ENCODE measurements around the gene CCDC146.

CCDC146 gene

DNA sequence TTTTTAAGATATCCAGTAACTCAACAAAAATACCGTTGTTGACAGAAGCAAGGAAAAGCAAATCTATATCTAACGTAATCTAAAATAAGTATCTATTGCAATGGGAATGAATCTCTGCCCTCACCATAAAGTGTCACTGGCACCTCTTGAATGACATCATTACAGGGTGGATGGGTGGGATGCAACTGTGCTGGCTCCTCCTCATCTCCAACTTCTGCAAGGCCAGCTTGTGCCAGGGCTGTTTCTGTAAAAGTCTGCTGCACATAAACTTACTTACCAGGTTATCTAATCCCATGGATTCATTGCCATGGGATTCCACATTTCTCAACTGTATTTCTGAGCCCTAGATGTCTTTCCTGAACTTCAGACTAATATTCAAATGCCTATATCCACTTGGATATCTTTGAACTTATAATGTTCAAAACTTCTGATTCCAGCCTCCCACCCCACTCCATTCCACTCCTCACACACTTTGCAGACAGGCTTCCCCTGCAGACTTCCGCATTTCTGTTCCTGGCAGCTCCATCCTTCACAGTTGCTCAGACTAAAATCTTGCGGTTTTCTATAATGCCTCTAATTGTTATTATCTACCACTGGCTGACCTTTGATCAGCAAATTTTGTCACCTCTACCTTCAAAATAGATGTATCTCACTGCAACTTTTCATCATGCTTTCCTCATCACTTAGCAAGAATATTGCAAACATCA lies 66.5 kb downstream of the CCDC146 start:
- no peak for DNase-seq (ENCODE audit: low spot score)

DNA sequence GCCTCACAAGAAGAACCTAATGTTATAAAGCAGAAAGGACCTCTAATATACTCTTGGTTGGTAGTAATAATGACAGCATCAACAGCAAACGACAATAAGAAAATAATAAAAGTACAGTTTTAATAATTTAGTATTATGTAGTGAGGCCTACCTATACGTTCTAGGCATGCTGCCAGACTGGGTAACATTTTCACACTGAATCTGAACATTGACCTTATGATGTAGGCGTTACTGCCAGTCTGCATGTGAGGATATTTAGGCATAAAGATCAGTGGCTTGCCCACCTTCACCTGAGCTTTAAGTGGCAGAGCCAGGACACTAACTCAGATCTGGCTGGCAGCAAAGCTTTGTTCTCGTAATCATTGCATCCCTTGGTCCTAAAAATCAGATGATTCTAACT lies 74.7 kb downstream of the CCDC146 start:
- in situ Hi-C loops (cut with MboI; ENCODE audit: low sequenced_read_pairs, unreplicated experiment): no loop called here
- TF ChIP-seq, protein P1, sequence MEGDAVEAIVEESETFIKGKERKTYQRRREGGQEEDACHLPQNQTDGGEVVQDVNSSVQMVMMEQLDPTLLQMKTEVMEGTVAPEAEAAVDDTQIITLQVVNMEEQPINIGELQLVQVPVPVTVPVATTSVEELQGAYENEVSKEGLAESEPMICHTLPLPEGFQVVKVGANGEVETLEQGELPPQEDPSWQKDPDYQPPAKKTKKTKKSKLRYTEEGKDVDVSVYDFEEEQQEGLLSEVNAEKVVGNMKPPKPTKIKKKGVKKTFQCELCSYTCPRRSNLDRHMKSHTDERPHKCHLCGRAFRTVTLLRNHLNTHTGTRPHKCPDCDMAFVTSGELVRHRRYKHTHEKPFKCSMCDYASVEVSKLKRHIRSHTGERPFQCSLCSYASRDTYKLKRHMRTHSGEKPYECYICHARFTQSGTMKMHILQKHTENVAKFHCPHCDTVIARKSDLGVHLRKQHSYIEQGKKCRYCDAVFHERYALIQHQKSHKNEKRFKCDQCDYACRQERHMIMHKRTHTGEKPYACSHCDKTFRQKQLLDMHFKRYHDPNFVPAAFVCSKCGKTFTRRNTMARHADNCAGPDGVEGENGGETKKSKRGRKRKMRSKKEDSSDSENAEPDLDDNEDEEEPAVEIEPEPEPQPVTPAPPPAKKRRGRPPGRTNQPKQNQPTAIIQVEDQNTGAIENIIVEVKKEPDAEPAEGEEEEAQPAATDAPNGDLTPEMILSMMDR (IDR thresholded peaks at IDR 0.05; ENCODE audit: borderline replicate concordance, control extremely low read depth, extremely low read depth, insufficient read depth, missing control alignments): no peak
- no peak for DNase-seq (ENCODE audit: low spot score)

More for the DNA sequence above, 66.5 kb downstream of the CCDC146 start:
- in situ Hi-C loops (cut with MboI; ENCODE audit: low sequenced_read_pairs, unreplicated experiment): no loop called here
- TF ChIP-seq, protein P1 (IDR thresholded peaks at IDR 0.05; ENCODE audit: borderline replicate concordance, control extremely low read depth, extremely low read depth, insufficient read depth, missing control alignments): no peak

- in situ Hi-C loops (cut with MboI; ENCODE audit: low sequenced_read_pairs, unreplicated experiment): no loop called here
- DNase-seq (ENCODE audit: low spot score): no peak
Observed at GRCh38 chr7:77199013-77199966, 76.9 kb downstream of the CCDC146 start, which contains the start of gene FGL2. Gene FGL2, minus strand, starts transcription at chr7:77199819. Its CDS starts 26 bp downstream, at chr7:77199793.

GRCh38 chr7:77200542-77200941 lies 78.1 kb downstream of the CCDC146 start:
- in situ Hi-C loops (cut with MboI; ENCODE audit: low sequenced_read_pairs, unreplicated experiment): no loop called here
- DNase-seq (ENCODE audit: low spot score): peak; percentile 16
- TF ChIP-seq, protein P1 (IDR thresholded peaks at IDR 0.05; ENCODE audit: borderline replicate concordance, control extremely low read depth, extremely low read depth, insufficient read depth, missing control alignments): no peak

More at GRCh38 chr7:77199013-77199966, 76.9 kb downstream of the CCDC146 start, which contains the start of gene FGL2:
- TF ChIP-seq, protein P1 (IDR thresholded peaks at IDR 0.05; ENCODE audit: borderline replicate concordance, control extremely low read depth, extremely low read depth, insufficient read depth, missing control alignments): no peak

DNA sequence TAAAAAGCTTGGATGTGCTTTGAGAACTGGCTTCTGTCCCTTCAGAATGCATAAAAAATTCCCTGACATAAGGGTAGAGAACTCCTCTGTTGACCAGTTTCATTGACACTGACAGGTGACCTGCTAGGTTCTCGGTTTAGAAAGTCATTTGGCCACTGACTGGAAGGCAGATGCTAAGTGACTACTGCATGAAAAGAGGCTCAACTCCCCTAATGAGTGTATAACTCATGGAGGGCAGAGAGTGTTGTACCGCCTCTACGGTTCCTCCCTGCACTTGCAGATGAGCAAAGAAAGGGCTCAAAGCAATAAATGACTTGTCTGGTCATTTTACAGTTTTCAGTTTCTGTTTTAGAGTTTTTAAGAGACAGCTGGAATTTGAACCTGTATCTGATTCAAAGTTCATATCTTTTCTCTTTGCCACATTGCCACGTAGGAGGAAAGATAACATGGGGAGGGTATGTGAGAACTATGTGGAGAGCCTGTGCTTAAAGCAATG lies 80.1 kb downstream of the CCDC146 start:
- TF ChIP-seq, protein P1 (IDR thresholded peaks at IDR 0.05; ENCODE audit: borderline replicate concordance, control extremely low read depth, extremely low read depth, insufficient read depth, missing control alignments): no peak
- DNase-seq (ENCODE audit: low spot score): peak; percentile 56
- in situ Hi-C loops (cut with MboI; ENCODE audit: low sequenced_read_pairs, unreplicated experiment): no loop called here

GRCh38 chr7:77205706-77206105 lies 83.3 kb downstream of the CCDC146 start:
- TF ChIP-seq, protein P1 (IDR thresholded peaks at IDR 0.05; ENCODE audit: borderline replicate concordance, control extremely low read depth, extremely low read depth, insufficient read depth, missing control alignments): no peak
- in situ Hi-C loops (cut with MboI; ENCODE audit: low sequenced_read_pairs, unreplicated experiment): no loop called here
- DNase-seq (ENCODE audit: low spot score): no peak

Measured in GM13976 (cell line).